Heart right ventricle (tissue), 16 donors: Measurements from ENCODE around the gene ORMDL3. TPM values are rescaled to one million over a fixed set of nuclear protein-coding genes. Genes with fewer than 3 reads are reported as not detected.
A peak's percentile ranks its signal among the peaks of the same experiment; 100 is the strongest.

Source experiments
- ATAC-seq, 8 donors: fragments of 200-7000 bp; cut with Tn5 transposase; one replicate each; pipeline ENCODE4 v1.9.1; 2020; ENCODE audit warnings: mild to moderate bottlenecking in 8 of 8, moderate library complexity in 8 of 8, moderate number of reproducible peaks in 1 of 8
- DNase-seq, 2 donors: peaks; one replicate each; pipeline ENCODE4 v3.0.0-alpha.2; 2020
- H3K27ac ChIP-seq, 10 donors: fragments of 200-600 bp; sonication (generic) in 2 of 10; one replicate each; pipeline versions ENCODE4 v1.5.0 to v1.8.0; 2020 to 2022; ENCODE audit warnings: mild to moderate bottlenecking in 3 of 10
- H3K27me3 ChIP-seq, 7 donors: fragments of 200-600 bp; one replicate each; pipeline ENCODE4 v1.8.0; 2021 to 2022; ENCODE audit warnings: mild to moderate bottlenecking in 2 of 7
- H3K36me3 ChIP-seq, 9 donors: fragments of 200-600 bp; sonication (generic) in 1 of 9; one replicate each; pipeline versions ENCODE4 v1.5.0 to v1.8.0; 2020 to 2022; ENCODE audit warnings: mild to moderate bottlenecking in 2 of 9
- H3K4me1 ChIP-seq, 9 donors: fragments of 200-600 bp; sonication (generic) in 1 of 9; one replicate each; pipeline versions ENCODE4 v1.5.0 to v1.8.0; 2020 to 2022; ENCODE audit warnings: mild to moderate bottlenecking in 4 of 9
- H3K4me3 ChIP-seq, 10 donors: fragments of 200-600 bp; sonication (generic) in 2 of 10; one replicate each; pipeline versions ENCODE4 v1.5.0 to v1.8.0; 2020 to 2022; ENCODE audit warnings: mild to moderate bottlenecking in 7 of 10, moderate library complexity in 2 of 10
- H3K9me3 ChIP-seq, 11 donors: fragments of 200-600 bp in 10 of 11; sonication (generic) in 2 of 11; one replicate each; pipeline versions ENCODE4 v1.5.0 to v1.8.0; 2013 to 2022; ENCODE audit warnings: mild to moderate bottlenecking in 2 of 11, control low read depth in 1 of 11, moderate library complexity in 1 of 11
- WGBS, 2 donors: extraction: QIAGEN DNeasy Blood & Tissue Kit; methylation state at CpG; one replicate each; pipeline ENCODE4 v1.1.7; 2013; ENCODE audit warnings: inconsistent platforms in 1 of 2; 5-methylcytosine and 5-hydroxymethylcytosine counted together
- intact Hi-C, 10 donors: fragments of 100-400 bp; cut with DNase I; formaldehyde crosslinking; loops; one replicate each; pipeline versions ENCODE4 v1.11.1 to v1.14.2; 2022
- polyA plus RNA-seq, 2 donors: library from polyadenylated mRNA; stranded (reverse); fragments of 200-250 nt; gene quantifications; one replicate each; pipeline ENCODE4 v1.2.3, GENCODE V29; 2013
- total RNA-seq, 10 donors: library from RNA; stranded (reverse); fragmentation: NEBNext Ultra II Directional in 3 of 10; extraction: Animal tissue kit (Norgen Biotek cat#: 25700) in 3 of 10; gene quantifications; one replicate each; pipeline versions ENCODE4 v1.2.1 to v1.2.4, GENCODE V29; 2021 to 2023
- TF ChIP-seq, protein P1 (sequence below), 9 donors: fragments of 200-600 bp; sonication (generic) in 2 of 9; IDR thresholded peaks; one replicate each; pipeline versions ENCODE4 v1.5.0 to v1.8.0; 2021 to 2022; ENCODE audit warnings: antibody characterized with exemption in 9 of 9, mild to moderate bottlenecking in 5 of 9, moderate library complexity in 1 of 9
- donor health status: Arrhythmogenic right ventricular cardiomyopathy.
- donor health status: ischemic (EF 13 %, LVEDD 7.1; RV severe dilation, severe dysfunction).
- donor health status: healthy with polysubstance abuse.
- donor health status: DM: no; HTN: yes; CAD: no.
- donor health status: DM: no; HTN: no; CAD: no.
- donor health status: ischemic (EF 25% LVEDD 6.9; RV normal size, moderate dysfunction).
- donor health status: ischemic (EF 25% LVEDD 5.7; RV mildly dilated, moderate dysfunction).
- donor health status: healthy.
- donor health status: DM: yes; HTN: yes; CAD: no.
- donor health status: Ischemic cardiomyopathy.
- donor health status: ischemic (EF 35%, LVEDD 5.7; RV mildly dilated, moderate dysfunction).
- donor health status: nonischemic (EF 11% LVEDD 7.7; RV severe dilation, severe dysfunction).
- donor health status: DM: yes; HTN: yes; CAD: no.
- donor health status: PGD.
- donor health status: ischemic (EF 29% LVEDD 5.4; RV normal size, mild dysfunction).
- donor health status: nonischemic (EF 23%, LVEDD 6.1; RV moderate dilation, normal function).

The ORMDL3 gene
- total and polyA plus RNA-seq, 12 donors, result 33.5 to 94.3 (median 61.0) TPM

GRCh38 chr17:39923836-39924690 lies 3.3 kb downstream of the ORMDL3 start:
- Histone ChIP-seq H3K4me1 (peaks cover 6 to 69% (median 45%) of the 10 kb centered on the region in 9 donors), H3K36me3 (peaks cover 0 to 48% (median 26%) of the 10 kb centered on the region in 9 donors), H3K9me3 (no peaks in the 10 kb centered on the region), H3K27me3 (no peaks in the 10 kb centered on the region), H3K27ac (peak overlapping the region in 4 of 10 donors; percentile 4 to 85 (median 15)), H3K4me3 (no peak overlapping the region)
- DNase-seq (no peak), ATAC-seq (no peak)
- WGBS, 2 donors, result 73 to 74% methylated on average over 17 of the region's 17 CpGs
- intact Hi-C loops, result loop anchor here in 2 of 10 donors (5.0 kb wide), 2 partner anchors 33 to 38 kb away; partner anchors contain the start of gene GSDMA (in 1 of the 2)
- TF ChIP-seq, protein P1, sequence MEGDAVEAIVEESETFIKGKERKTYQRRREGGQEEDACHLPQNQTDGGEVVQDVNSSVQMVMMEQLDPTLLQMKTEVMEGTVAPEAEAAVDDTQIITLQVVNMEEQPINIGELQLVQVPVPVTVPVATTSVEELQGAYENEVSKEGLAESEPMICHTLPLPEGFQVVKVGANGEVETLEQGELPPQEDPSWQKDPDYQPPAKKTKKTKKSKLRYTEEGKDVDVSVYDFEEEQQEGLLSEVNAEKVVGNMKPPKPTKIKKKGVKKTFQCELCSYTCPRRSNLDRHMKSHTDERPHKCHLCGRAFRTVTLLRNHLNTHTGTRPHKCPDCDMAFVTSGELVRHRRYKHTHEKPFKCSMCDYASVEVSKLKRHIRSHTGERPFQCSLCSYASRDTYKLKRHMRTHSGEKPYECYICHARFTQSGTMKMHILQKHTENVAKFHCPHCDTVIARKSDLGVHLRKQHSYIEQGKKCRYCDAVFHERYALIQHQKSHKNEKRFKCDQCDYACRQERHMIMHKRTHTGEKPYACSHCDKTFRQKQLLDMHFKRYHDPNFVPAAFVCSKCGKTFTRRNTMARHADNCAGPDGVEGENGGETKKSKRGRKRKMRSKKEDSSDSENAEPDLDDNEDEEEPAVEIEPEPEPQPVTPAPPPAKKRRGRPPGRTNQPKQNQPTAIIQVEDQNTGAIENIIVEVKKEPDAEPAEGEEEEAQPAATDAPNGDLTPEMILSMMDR (IDR thresholded peaks at IDR 0.05), result peak in 3 of 9 donors; percentile 6 to 20 (median 12)

DNA sequence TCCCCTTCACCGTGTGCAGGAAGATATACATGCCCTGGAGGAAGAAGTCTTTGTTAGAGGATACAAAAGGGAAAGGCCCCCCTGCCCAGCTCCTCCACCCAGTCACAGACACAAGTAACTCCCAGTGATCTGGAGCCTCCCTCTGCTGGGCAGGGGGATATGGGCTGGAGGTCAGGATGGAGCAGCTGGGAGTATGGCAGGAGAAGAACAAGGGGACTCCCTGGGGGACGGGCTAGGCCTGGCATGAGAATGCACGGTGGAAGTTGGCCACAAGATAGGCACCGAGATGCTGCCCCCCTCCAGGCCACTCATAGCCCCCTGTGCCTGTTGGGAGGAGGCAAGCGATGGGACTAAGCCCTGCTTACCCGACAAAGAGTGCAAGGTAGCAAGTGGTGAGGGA lies 4.2 kb downstream of the ORMDL3 start:
- no peak overlapping the region for H3K4me3 ChIP-seq
- TF ChIP-seq, protein P1 (IDR thresholded peaks at IDR 0.05), result no peak
- H3K27ac ChIP-seq, result no peak overlapping the region
- 86% methylated on average over 6 of the region's 6 CpGs for WGBS, 2 donors
- H3K27me3 ChIP-seq, result no peaks in the 10 kb centered on the region
- intact Hi-C loops, result loop anchor here in 2 of 10 donors (5.0 kb wide), 2 partner anchors 34 to 39 kb away; partner anchors contain the start of gene GSDMA (in 1 of the 2)
- DNase-seq (no peak), ATAC-seq (no peak)
- no peaks in the 10 kb centered on the region for H3K9me3 ChIP-seq
- H3K4me1 ChIP-seq, result peaks cover 6 to 66% (median 37%) of the 10 kb centered on the region in 9 donors
- peaks cover 0 to 52% (median 26%) of the 10 kb centered on the region in 9 donors for H3K36me3 ChIP-seq

DNA sequence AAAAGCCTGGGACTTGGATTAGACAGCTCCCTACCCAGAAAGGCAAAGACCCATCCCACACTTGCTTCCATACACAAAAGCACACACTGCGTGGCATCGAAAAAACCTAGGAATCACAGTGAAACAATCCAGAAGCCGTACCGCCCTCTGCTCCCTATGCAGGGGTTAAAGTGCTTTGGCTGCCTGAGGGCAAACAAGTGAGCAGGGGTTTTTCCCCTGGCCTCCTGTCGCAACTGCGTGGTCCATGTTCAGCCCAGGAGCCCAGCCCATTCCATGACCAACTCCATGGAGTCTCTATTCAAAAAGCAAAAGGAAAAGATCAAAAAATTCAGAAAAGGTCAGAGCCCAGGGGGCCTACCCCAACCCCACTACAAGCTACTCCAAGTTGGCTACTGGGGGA lies 5.4 kb downstream of the ORMDL3 start:
- Histone ChIP-seq H3K27me3 (no peaks in the 10 kb centered on the region), H3K4me1 (peaks cover 6 to 61% (median 33%) of the 10 kb centered on the region in 9 donors), H3K9me3 (no peaks in the 10 kb centered on the region), H3K27ac (peak overlapping the region in 1 of 10 donors; percentile 0), H3K4me3 (no peak overlapping the region), H3K36me3 (peaks cover 0 to 52% (median 26%) of the 10 kb centered on the region in 9 donors)
- DNase-seq, result no peak
- ATAC-seq, result no peak
- intact Hi-C loops, result loop anchor here in 2 of 10 donors (5.0 kb wide), 2 partner anchors 35 to 40 kb away; partner anchors contain the start of gene GSDMA (in 1 of the 2)
- TF ChIP-seq, protein P1 (IDR thresholded peaks at IDR 0.05), result no peak
- 95% methylated on average over 6 of the region's 6 CpGs for WGBS, 2 donors

DNA sequence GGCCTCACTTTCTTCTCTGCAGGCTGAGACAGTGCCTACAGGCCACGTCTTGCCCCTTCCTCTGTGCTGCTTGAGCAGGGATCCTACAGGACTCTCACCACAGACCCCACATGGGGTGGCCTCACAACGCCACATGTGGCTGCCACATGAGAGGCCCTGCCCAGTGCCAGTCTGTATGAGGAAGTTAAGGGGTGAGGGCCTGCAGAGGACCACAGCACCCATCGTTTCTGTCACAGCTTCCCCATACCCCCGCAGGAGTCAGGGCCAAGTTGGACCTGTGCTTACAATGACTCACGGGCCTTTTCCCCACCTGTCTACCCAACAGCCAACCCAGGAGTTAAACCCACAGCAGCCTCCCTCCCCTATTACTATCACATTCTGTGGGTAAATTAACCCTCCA lies 6.1 kb downstream of the ORMDL3 start:
- no peak for DNase-seq
- Histone ChIP-seq H3K27ac (peak overlapping the region in 1 of 10 donors; percentile 0), H3K4me1 (peaks cover 5 to 56% (median 27%) of the 10 kb centered on the region in 9 donors), H3K9me3 (no peaks in the 10 kb centered on the region), H3K27me3 (no peaks in the 10 kb centered on the region), H3K4me3 (no peak overlapping the region), H3K36me3 (peaks cover 0 to 56% (median 26%) of the 10 kb centered on the region in 9 donors)
- intact Hi-C loops, result loop anchor here in 2 of 10 donors (5.0 kb wide), 2 partner anchors 36 to 41 kb away; partner anchors contain the start of gene GSDMA (in 1 of the 2)
- TF ChIP-seq, protein P1 (IDR thresholded peaks at IDR 0.05), result no peak
- WGBS, 2 donors, result 86% methylated on average over 5 of the region's 5 CpGs
- no peak for ATAC-seq
